GM12864 (cell line): ENCODE measurements around the gene TPGS1.
A peak's percentile ranks its signal among the peaks of the same experiment; 100 is the strongest.

ENCODE experiments used
- DNase-seq: peaks from one replicate; pipeline ENCODE4 v3.0.0-alpha.2; 2011; ENCODE audit warnings: low read depth
- H3K4me3 ChIP-seq: 2 replicates; pipeline ENCODE4 v1.5.1; 2011; ENCODE audit warnings: mild to moderate bottlenecking, low read depth, low read length, control low read depth
- TF ChIP-seq, protein P1 (sequence below): IDR thresholded peaks from 2 replicates; pipeline ENCODE4 v1.5.1; 2011; ENCODE audit warnings: low read depth, mild to moderate bottlenecking, moderate library complexity, low read length, control low read depth, inconsistent platforms; ENCODE audit errors: missing control alignments

The TPGS1 gene

DNA sequence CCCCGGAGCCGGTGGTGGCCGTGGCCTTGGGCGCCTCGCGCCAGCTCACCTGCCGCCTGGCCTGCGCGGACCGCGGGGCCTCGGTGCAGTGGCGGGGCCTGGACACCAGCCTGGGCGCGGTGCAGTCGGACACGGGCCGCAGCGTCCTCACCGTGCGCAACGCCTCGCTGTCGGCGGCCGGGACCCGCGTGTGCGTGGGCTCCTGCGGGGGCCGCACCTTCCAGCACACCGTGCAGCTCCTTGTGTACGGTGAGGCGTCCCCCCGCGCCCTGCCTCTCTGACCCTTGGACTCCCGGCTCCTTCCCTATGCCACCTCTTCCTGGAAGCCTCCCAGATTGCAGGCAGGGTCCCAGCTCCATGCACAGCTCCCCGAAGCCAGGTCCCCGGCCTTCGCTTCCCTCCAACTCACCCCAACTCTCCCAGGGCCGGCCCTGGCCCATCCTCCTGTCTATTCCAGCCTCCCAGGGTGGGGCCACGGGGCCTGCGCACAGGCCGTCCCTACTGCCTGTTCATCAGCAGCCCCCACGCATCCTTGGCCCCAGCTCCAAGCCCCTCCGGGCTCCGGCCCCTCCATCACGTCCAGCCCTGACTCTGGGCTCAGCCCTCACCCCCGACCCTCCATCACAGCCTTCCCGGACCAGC is 9.3 kb upstream of the TPGS1 start:
- H3K4me3 ChIP-seq = no peak overlapping the region
- TF ChIP-seq, protein P1, sequence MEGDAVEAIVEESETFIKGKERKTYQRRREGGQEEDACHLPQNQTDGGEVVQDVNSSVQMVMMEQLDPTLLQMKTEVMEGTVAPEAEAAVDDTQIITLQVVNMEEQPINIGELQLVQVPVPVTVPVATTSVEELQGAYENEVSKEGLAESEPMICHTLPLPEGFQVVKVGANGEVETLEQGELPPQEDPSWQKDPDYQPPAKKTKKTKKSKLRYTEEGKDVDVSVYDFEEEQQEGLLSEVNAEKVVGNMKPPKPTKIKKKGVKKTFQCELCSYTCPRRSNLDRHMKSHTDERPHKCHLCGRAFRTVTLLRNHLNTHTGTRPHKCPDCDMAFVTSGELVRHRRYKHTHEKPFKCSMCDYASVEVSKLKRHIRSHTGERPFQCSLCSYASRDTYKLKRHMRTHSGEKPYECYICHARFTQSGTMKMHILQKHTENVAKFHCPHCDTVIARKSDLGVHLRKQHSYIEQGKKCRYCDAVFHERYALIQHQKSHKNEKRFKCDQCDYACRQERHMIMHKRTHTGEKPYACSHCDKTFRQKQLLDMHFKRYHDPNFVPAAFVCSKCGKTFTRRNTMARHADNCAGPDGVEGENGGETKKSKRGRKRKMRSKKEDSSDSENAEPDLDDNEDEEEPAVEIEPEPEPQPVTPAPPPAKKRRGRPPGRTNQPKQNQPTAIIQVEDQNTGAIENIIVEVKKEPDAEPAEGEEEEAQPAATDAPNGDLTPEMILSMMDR = no peak
- no peak for DNase-seq

DNA sequence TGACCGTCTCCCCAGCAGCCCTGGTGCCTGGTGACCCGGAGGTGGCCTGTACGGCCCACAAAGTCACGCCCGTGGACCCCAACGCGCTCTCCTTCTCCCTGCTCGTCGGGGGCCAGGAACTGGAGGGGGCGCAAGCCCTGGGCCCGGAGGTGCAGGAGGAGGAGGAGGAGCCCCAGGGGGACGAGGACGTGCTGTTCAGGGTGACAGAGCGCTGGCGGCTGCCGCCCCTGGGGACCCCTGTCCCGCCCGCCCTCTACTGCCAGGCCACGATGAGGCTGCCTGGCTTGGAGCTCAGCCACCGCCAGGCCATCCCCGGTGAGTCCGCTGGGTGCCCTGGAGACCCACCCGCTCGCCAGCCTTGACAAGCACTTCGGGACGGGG is 8.8 kb upstream of the TPGS1 start:
- DNase-seq = no peak
- H3K4me3 ChIP-seq = no peak overlapping the region
- TF ChIP-seq, protein P1 = no peak

DNA sequence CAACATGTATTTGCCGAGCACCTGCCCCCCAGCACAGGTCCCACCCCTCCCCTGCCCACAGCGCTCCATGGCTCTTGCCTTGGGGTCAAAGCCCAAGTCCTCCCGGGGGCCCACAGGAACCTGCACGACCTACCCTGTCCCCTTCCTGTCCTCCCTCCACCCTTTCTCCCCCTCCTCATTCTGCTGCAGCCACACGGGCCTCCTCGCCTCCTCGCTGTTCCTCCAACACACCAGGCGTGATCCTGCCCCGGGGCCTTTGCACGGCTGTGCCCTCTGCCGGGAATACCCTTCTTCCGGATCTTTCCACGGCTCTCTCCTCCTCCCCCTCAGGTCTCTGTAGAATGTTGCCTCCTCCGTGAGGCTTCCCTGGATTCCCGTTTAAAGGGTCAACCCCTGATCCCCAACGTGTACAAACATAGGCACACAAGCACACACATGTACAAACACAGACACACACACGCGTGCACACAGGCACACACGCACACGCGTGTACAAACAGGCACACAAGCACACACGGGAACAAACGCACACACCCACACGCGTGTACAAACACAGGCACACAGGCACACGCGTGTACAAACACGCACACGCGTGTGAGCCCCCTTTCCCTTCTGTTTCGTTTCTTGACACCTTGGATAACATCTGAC is 8.2 kb upstream of the TPGS1 start:
- no peak for DNase-seq
- TF ChIP-seq, protein P1 = no peak
- no peak overlapping the region for H3K4me3 ChIP-seq

DNA sequence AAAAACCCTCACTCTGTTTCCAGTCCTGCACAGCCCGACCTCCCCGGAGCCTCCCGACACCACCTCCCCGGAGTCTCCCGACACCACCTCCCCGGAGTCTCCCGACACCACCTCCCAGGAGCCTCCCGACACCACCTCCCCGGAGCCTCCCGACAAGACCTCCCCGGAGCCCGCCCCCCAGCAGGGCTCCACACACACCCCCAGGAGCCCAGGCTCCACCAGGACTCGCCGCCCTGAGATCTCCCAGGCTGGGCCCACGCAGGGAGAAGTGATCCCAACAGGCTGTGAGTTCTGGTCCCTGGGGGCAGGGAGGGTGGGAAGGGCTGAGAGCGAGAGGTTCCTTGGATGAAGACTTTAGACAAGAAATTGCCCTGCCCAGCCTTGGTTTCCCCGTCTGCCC is 5.7 kb upstream of the TPGS1 start:
- no peak for DNase-seq
- no peak overlapping the region for H3K4me3 ChIP-seq
- TF ChIP-seq, protein P1 = no peak

DNA sequence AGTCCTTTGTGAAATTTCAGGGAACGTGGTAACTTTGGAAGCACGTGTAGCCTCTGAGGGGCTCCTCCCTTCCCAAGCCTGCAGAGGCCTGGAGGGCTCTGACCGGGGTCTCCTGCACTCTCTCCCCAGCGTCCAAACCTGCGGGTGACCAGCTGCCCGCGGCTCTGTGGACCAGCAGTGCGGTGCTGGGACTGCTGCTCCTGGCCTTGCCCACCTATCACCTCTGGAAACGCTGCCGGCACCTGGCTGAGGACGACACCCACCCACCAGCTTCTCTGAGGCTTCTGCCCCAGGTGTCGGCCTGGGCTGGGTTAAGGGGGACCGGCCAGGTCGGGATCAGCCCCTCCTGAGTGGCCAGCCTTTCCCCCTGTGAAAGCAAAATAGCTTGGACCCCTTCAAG is 2.7 kb upstream of the TPGS1 start:
- TF ChIP-seq, protein P1 = no peak
- DNase-seq = no peak
- H3K4me3 ChIP-seq = no peak overlapping the region

DNA sequence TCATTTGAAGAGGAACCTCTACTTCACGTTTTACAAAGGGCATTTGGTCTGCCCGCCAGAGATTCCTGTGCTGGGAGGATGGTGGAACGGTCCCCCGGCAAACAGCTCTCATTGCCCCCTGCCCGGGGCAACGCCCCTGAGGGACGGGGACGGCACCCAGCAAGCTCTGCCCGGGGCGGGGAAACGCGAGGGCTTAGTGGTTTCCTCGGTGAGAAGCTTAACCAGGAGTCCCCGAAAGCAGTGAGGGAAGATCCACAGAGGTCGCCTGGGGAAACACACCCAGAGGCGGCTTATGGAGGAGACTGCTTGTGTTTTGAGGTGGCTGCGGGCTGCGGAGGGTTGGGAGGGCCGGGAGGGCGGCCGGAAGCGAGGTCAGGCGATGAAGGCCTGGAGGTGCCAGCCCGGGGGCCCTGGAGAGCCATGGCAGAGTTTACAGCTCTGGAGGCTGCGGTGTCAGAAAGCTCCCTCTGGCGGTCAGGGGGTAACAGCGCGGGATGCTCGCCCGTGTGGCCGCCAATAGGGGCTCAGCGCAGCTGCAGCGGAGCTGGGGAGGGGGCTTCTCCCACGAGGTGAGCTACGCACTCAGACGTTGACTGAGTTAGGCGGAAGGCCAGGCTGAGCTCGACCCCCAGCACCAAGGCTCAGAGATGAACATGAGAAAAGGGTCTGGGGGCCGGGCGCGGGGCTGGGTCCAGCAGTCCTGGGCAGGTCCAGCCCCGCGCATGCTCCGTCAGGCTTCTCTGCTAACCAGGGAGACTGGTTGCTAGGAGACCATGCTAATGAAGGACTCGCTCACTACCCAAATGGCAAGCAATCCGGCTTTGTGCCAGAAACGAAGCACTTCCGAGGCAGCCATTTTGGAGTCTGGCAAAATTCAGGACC is 652 bp upstream of the TPGS1 start:
- H3K4me3 ChIP-seq = peak overlapping the region; percentile 85
- DNase-seq = peak; percentile 98
- TF ChIP-seq, protein P1 = peak; percentile 94
